ENCODE measurements around the gene MAP4K2. TPM values are rescaled to one million over a fixed set of nuclear protein-coding genes. Genes with fewer than 3 reads are reported as not detected.

MAP4K2 gene
- total RNA-seq, 3 donors from 2014 or later: 8.7 to 16.8 (median 14.1) TPM

- Histone ChIP-seq H3K36me3 (ENCODE audit: low read depth) (no peaks in the 10 kb centered on the region), H3K4me3 (no peak overlapping the region), H3K9me3 (no peaks in the 10 kb centered on the region)
Measured at GRCh38 chr11:64799623-64800302, 3.3 kb downstream of the MAP4K2 start.

GRCh38 chr11:64799256-64799622 is 3.8 kb downstream of the MAP4K2 start:
- Histone ChIP-seq H3K4me3 (no peak overlapping the region), H3K9me3 (no peaks in the 10 kb centered on the region), H3K4me1 (ENCODE audit: low read depth) (peaks cover 15% of the 10 kb centered on the region), H3K36me3 (ENCODE audit: low read depth) (no peaks in the 10 kb centered on the region)
- TF ChIP-seq CTCF (IDR thresholded peaks at IDR 0.05): no peak
- intact Hi-C loops (cut with DNase I, micrococcal nuclease): no loop called here
- DNase-seq: peak in 2 of 3 donors; percentile 22 to 34
- ATAC-seq: no peak

More at GRCh38 chr11:64799623-64800302, 3.3 kb downstream of the MAP4K2 start:
- TF ChIP-seq CTCF (IDR thresholded peaks at IDR 0.05): no peak
- ATAC-seq (no peak), DNase-seq (peak in 1 of 3 donors; percentile 42)
- intact Hi-C loops (cut with DNase I, micrococcal nuclease): no loop called here
- H3K4me1 ChIP-seq (ENCODE audit: low read depth): peaks cover 17% of the 10 kb centered on the region

GRCh38 chr11:64796757-64797541 is 6.1 kb downstream of the MAP4K2 start:
- Histone ChIP-seq H3K4me3 (no peak overlapping the region), H3K36me3 (ENCODE audit: low read depth) (no peaks in the 10 kb centered on the region), H3K4me1 (ENCODE audit: low read depth) (no peaks in the 10 kb centered on the region), H3K9me3 (no peaks in the 10 kb centered on the region)
- no peak for ATAC-seq
- no peak for TF ChIP-seq CTCF (IDR thresholded peaks at IDR 0.05)
- intact Hi-C loops (cut with DNase I, micrococcal nuclease): no loop called here
- DNase-seq: peak in 2 of 3 donors; percentile 16 to 46

- Histone ChIP-seq H3K36me3 (ENCODE audit: low read depth) (no peaks in the 10 kb centered on the region), H3K4me1 (ENCODE audit: low read depth) (no peaks in the 10 kb centered on the region), H3K9me3 (no peaks in the 10 kb centered on the region), H3K4me3 (no peak overlapping the region)
- peak in 1 of 3 donors; percentile 44 for DNase-seq
- intact Hi-C loops (cut with DNase I, micrococcal nuclease): no loop called here
- TF ChIP-seq CTCF (IDR thresholded peaks at IDR 0.05): no peak
- no peak for ATAC-seq
Measured at GRCh38 chr11:64796047-64796756, 6.8 kb downstream of the MAP4K2 start.

GRCh38 chr11:64794526-64794925 is 8.5 kb downstream of the MAP4K2 start:
- no peak for DNase-seq
- Histone ChIP-seq H3K36me3 (ENCODE audit: low read depth) (no peaks in the 10 kb centered on the region), H3K4me1 (ENCODE audit: low read depth) (no peaks in the 10 kb centered on the region), H3K9me3 (no peaks in the 10 kb centered on the region), H3K4me3 (no peak overlapping the region)
- intact Hi-C loops (cut with DNase I, micrococcal nuclease): no loop called here
- ATAC-seq: no peak
- no peak for TF ChIP-seq CTCF (IDR thresholded peaks at IDR 0.05)
